ENCODE results near the gene SLC37A1. TPM values are rescaled to one million over a fixed set of nuclear protein-coding genes. Genes with fewer than 3 reads are reported as not detected.

Gene SLC37A1
- total RNA-seq, 1 experiment from 2014 or later = 37.7 TPM

GRCh38 chr21:42479582-42479981, 34.1 kb upstream of the SLC37A1 start:
- Mint-ChIP-seq H3K4me3 (no peak overlapping the region), H3K27me3 (ENCODE audit: low read depth) (peaks cover 7% of the 10 kb centered on the region; the same call in 1 of the 2 replicates), H3K4me1 (peaks cover 8 to 10% of the 10 kb centered on the region in 2 experiments), H3K27ac (no peak overlapping the region), H3K9me3 (no peaks in the 10 kb centered on the region), H3K36me3 (ENCODE audit: insufficient read depth in 1 of 3, low read depth in 3 of 3) (no peaks in the 10 kb centered on the region)
- no peaks in the 10 kb centered on the region for H3K27me3 ChIP-seq (ENCODE audit: insufficient read depth, low read length)
- no peak overlapping the region for H3K27ac ChIP-seq (ENCODE audit: insufficient read length, low read depth, low read length)
- no peak overlapping the region for H4K91ac ChIP-seq (ENCODE audit: insufficient read length, low read depth, low read length)
- H3K9me3 ChIP-seq (ENCODE audit: control insufficient read depth, low read depth, low read length) = no peaks in the 10 kb centered on the region
- H3K4me2 ChIP-seq (ENCODE audit: insufficient read depth, insufficient read length, low read length) = no peak overlapping the region
- no peaks in the 10 kb centered on the region for H3K79me2 ChIP-seq (ENCODE audit: insufficient read depth, low read length)
- no peak for DNase-seq
- H3K4me1 ChIP-seq (ENCODE audit: insufficient read depth, low read length) = peaks cover under 1% of the 10 kb centered on the region; the same call in 1 of the 2 replicates
- H3K23me2 ChIP-seq (ENCODE audit: insufficient read length, low read depth, low read length, poor library complexity, severe bottlenecking) = no peaks in the 10 kb centered on the region
- no peak overlapping the region for H2BK120ac ChIP-seq (ENCODE audit: low read depth, low read length, poor library complexity, severe bottlenecking)
- no peak overlapping the region for H2AK5ac ChIP-seq (ENCODE audit: insufficient read length, low read length)
- H2BK15ac ChIP-seq (ENCODE audit: low read depth, low read length) = no peak overlapping the region
- H3K9ac ChIP-seq (ENCODE audit: extremely low read depth, insufficient read length, low read length) = no peak overlapping the region
- H3K14ac ChIP-seq (ENCODE audit: insufficient read depth, low read length) = no peak overlapping the region
- no peak overlapping the region for H4K8ac ChIP-seq (replicated peaks; ENCODE audit: insufficient read length, low read depth, low read length)
- TF ChIP-seq CTCF (conservative IDR thresholded peaks at IDR 0.05) = no peak
- no peak overlapping the region for H3K18ac ChIP-seq (ENCODE audit: insufficient read length, low read depth, low read length)
- no peaks in the 10 kb centered on the region for H4K20me1 ChIP-seq (ENCODE audit: control insufficient read depth, insufficient read depth, insufficient read length)
- no peaks in the 10 kb centered on the region for H3K79me1 ChIP-seq (ENCODE audit: insufficient read depth, low read depth, low read length, poor library complexity, severe bottlenecking)
- no peak overlapping the region for H3K4ac ChIP-seq (ENCODE audit: low read depth, low read length)
- H2BK5ac ChIP-seq (ENCODE audit: insufficient read length, low read length) = no peak overlapping the region
- WGBS (ENCODE audit: extremely low coverage, insufficient read length, low lambda C conversion rate) = no CpG with 5 or more reads among the region's 5 CpGs
- H2AFZ ChIP-seq (ENCODE audit: low read length) = no peak overlapping the region
- no peak overlapping the region for H3K23ac ChIP-seq (ENCODE audit: insufficient read length, low read depth, low read length)
- no peak overlapping the region for H2BK20ac ChIP-seq (ENCODE audit: low read depth, low read length, poor library complexity, severe bottlenecking)
- H2BK12ac ChIP-seq (ENCODE audit: insufficient read length, low read depth, low read length) = no peak overlapping the region
- H4K5ac ChIP-seq (ENCODE audit: insufficient read length, low read depth, low read length) = no peak overlapping the region
- no peak overlapping the region for H3T11ph ChIP-seq (ENCODE audit: low read length)
- no peak overlapping the region for H3K56ac ChIP-seq (ENCODE audit: insufficient read length, low read depth, low read length)
